T-helper 17 cell (primary cell): ENCODE measurements around the gene KCTD21. TPM values are rescaled to one million over a fixed set of nuclear protein-coding genes. Genes with fewer than 3 reads are reported as not detected.
A peak's percentile ranks its signal among the peaks of the same experiment; 100 is the strongest.

Source experiments
- ATAC-seq: fragments of 150-1000 bp; cut with Tn5 transposase; 2 replicates; pipeline ENCODE4 v1.10.0; 2021; ENCODE audit warnings: mild to moderate bottlenecking, moderate library complexity
- DNase-seq, 3 donors: peaks; one replicate each; pipeline versions ENCODE4 v3.0.0 to v3.0.0-alpha.2; 2020 to 2021
- H3K9me3 ChIP-seq: one replicate; pipeline ENCODE4 v1.7.0; 2013; ENCODE audit warnings: low read length, mild to moderate bottlenecking; ENCODE audit not compliant: control insufficient read depth, poor library complexity, severe bottlenecking
- H3K27ac Mint-ChIP-seq: one replicate; pipeline ENCODE4 v1.8.0; 2022; ENCODE audit warnings: mild to moderate bottlenecking, moderate library complexity, mixed read lengths
- H3K27me3 Mint-ChIP-seq: one replicate; pipeline ENCODE4 v1.8.0; 2022; ENCODE audit warnings: mixed read lengths
- H3K36me3 Mint-ChIP-seq: one replicate; pipeline ENCODE4 v1.8.0; 2022; ENCODE audit warnings: low read depth, mixed read lengths
- H3K4me1 Mint-ChIP-seq: one replicate; pipeline ENCODE4 v1.8.0; 2022; ENCODE audit warnings: mild to moderate bottlenecking, mixed read lengths
- H3K4me3 Mint-ChIP-seq: one replicate; pipeline ENCODE4 v1.8.0; 2022; ENCODE audit warnings: mild to moderate bottlenecking, moderate library complexity, mixed read lengths
- total RNA-seq, 4 donors: library from RNA in 2 of 4; stranded (reverse) in 2 of 4; gene quantifications; one replicate each; pipeline ENCODE4 v1.2.3 and lab custom pipeline; 2022 to 2026

KCTD21 gene
- total RNA-seq, 2 donors from 2014 or later: 2.4 to 4.0 TPM

- Mint-ChIP-seq H3K36me3 (no peaks in the 10 kb centered on the region), H3K27ac (no peak overlapping the region), H3K27me3 (no peaks in the 10 kb centered on the region), H3K4me3 (no peak overlapping the region), H3K4me1 (no peaks in the 10 kb centered on the region)
- no peak for DNase-seq
- H3K9me3 ChIP-seq: no peaks in the 10 kb centered on the region
- ATAC-seq: no peak
Observed at GRCh38 chr11:78150754-78151153, 37.7 kb downstream of the KCTD21 start.

- no peak overlapping the region for H3K4me3 Mint-ChIP-seq
- H3K27me3 Mint-ChIP-seq: no peaks in the 10 kb centered on the region
- H3K4me1 Mint-ChIP-seq: no peaks in the 10 kb centered on the region
- DNase-seq: no peak
- no peaks in the 10 kb centered on the region for H3K9me3 ChIP-seq
- H3K27ac Mint-ChIP-seq: no peak overlapping the region
- no peak for ATAC-seq
- no peaks in the 10 kb centered on the region for H3K36me3 Mint-ChIP-seq
Observed at GRCh38 chr11:78150346-78150745, 38.1 kb downstream of the KCTD21 start.

GRCh38 chr11:78149646-78150045 lies 38.8 kb downstream of the KCTD21 start:
- no peaks in the 10 kb centered on the region for H3K9me3 ChIP-seq
- Mint-ChIP-seq H3K4me3 (no peak overlapping the region), H3K36me3 (no peaks in the 10 kb centered on the region), H3K27me3 (no peaks in the 10 kb centered on the region), H3K4me1 (no peaks in the 10 kb centered on the region), H3K27ac (no peak overlapping the region)
- ATAC-seq (no peak), DNase-seq (no peak)

- DNase-seq: no peak
- Mint-ChIP-seq H3K27me3 (no peaks in the 10 kb centered on the region), H3K36me3 (peaks cover 3% of the 10 kb centered on the region), H3K27ac (no peak overlapping the region), H3K4me3 (no peak overlapping the region), H3K4me1 (peaks cover 3% of the 10 kb centered on the region)
- no peaks in the 10 kb centered on the region for H3K9me3 ChIP-seq
- ATAC-seq: no peak
Observed at GRCh38 chr11:78147807-78148206, 40.6 kb downstream of the KCTD21 start.

GRCh38 chr11:78145511-78146025 lies 42.9 kb downstream of the KCTD21 start:
- no peak for DNase-seq
- ATAC-seq: no peak
- no peak overlapping the region for H3K27ac Mint-ChIP-seq
- peaks cover 6% of the 10 kb centered on the region for H3K36me3 Mint-ChIP-seq
- H3K9me3 ChIP-seq: no peaks in the 10 kb centered on the region
- peaks cover 10% of the 10 kb centered on the region for H3K4me1 Mint-ChIP-seq
- no peak overlapping the region for H3K4me3 Mint-ChIP-seq
- H3K27me3 Mint-ChIP-seq: no peaks in the 10 kb centered on the region

- no peaks in the 10 kb centered on the region for H3K27me3 Mint-ChIP-seq
- ATAC-seq (no peak), DNase-seq (no peak)
- peaks cover 14% of the 10 kb centered on the region for H3K36me3 Mint-ChIP-seq
- no peaks in the 10 kb centered on the region for H3K9me3 ChIP-seq
- peaks cover 29% of the 10 kb centered on the region for H3K4me1 Mint-ChIP-seq
- peak overlapping the region; percentile 86 for H3K27ac Mint-ChIP-seq
- peak overlapping the region; percentile 92 for H3K4me3 Mint-ChIP-seq
Observed at GRCh38 chr11:78140392-78141077, 47.9 kb downstream of the KCTD21 start.

- H3K4me1 Mint-ChIP-seq: peaks cover 29% of the 10 kb centered on the region
- H3K27me3 Mint-ChIP-seq: no peaks in the 10 kb centered on the region
- peaks cover 14% of the 10 kb centered on the region for H3K36me3 Mint-ChIP-seq
- peak within 1 kb of the TSS; percentile 92 for H3K4me3 Mint-ChIP-seq
- peak; percentile 92 for ATAC-seq
- H3K27ac Mint-ChIP-seq: peak within 1 kb of the TSS; percentile 86
- no peaks in the 10 kb centered on the region for H3K9me3 ChIP-seq
- peak; percentile 90 to 98 (median 94) for DNase-seq
Observed at GRCh38 chr11:78139422-78140391, 48.7 kb downstream of the KCTD21 start, which contains the start of gene ALG8. Gene ALG8, minus strand, starts transcription at chr11:78139626. Its CDS starts 38 bp downstream, at chr11:78139588.

GRCh38 chr11:78138694-78139421 lies 49.6 kb downstream of the KCTD21 start:
- no peaks in the 10 kb centered on the region for H3K9me3 ChIP-seq
- Mint-ChIP-seq H3K27me3 (no peaks in the 10 kb centered on the region), H3K36me3 (peaks cover 13% of the 10 kb centered on the region), H3K4me1 (peaks cover 27% of the 10 kb centered on the region), H3K27ac (peak overlapping the region; percentile 86), H3K4me3 (peak overlapping the region; percentile 92)
- peak; percentile 49 for ATAC-seq
- no peak for DNase-seq

- DNase-seq: no peak
- H3K27ac Mint-ChIP-seq: peak overlapping the region; percentile 86
- no peaks in the 10 kb centered on the region for H3K9me3 ChIP-seq
- H3K4me1 Mint-ChIP-seq: peaks cover 27% of the 10 kb centered on the region
- peak overlapping the region; percentile 92 for H3K4me3 Mint-ChIP-seq
- peaks cover 12% of the 10 kb centered on the region for H3K36me3 Mint-ChIP-seq
- no peak for ATAC-seq
- no peaks in the 10 kb centered on the region for H3K27me3 Mint-ChIP-seq
Observed at GRCh38 chr11:78138291-78138690, 50.1 kb downstream of the KCTD21 start.

- Mint-ChIP-seq H3K4me3 (no peak overlapping the region), H3K27ac (no peak overlapping the region), H3K36me3 (peaks cover 9% of the 10 kb centered on the region), H3K27me3 (no peaks in the 10 kb centered on the region), H3K4me1 (peaks cover 14% of the 10 kb centered on the region)
- ATAC-seq: no peak
- no peaks in the 10 kb centered on the region for H3K9me3 ChIP-seq
- DNase-seq: no peak
Observed at GRCh38 chr11:78132475-78132874, 56.0 kb downstream of the KCTD21 start.

GRCh38 chr11:78131956-78132355 lies 56.5 kb downstream of the KCTD21 start:
- peaks cover 5% of the 10 kb centered on the region for H3K36me3 Mint-ChIP-seq
- peaks cover 12% of the 10 kb centered on the region for H3K4me1 Mint-ChIP-seq
- H3K9me3 ChIP-seq: no peaks in the 10 kb centered on the region
- H3K27me3 Mint-ChIP-seq: no peaks in the 10 kb centered on the region
- no peak overlapping the region for H3K4me3 Mint-ChIP-seq
- no peak overlapping the region for H3K27ac Mint-ChIP-seq
- DNase-seq: no peak
- ATAC-seq: no peak

- Mint-ChIP-seq H3K4me3 (no peak overlapping the region), H3K27me3 (no peaks in the 10 kb centered on the region), H3K4me1 (peaks cover 10% of the 10 kb centered on the region), H3K36me3 (no peaks in the 10 kb centered on the region), H3K27ac (no peak overlapping the region)
- DNase-seq: no peak
- no peaks in the 10 kb centered on the region for H3K9me3 ChIP-seq
- no peak for ATAC-seq
Observed at GRCh38 chr11:78127403-78127802, 61.0 kb downstream of the KCTD21 start.
